CD4-positive, alpha-beta T cell treated with Interleukin-17A for 4 hours (primary cell): ENCODE results near the gene KCNF1.

Experiments used
- DNase-seq: peaks from one replicate; pipeline ENCODE4 v3.0.0-alpha.2; 2020; ENCODE audit warnings: mixed read lengths

The KCNF1 gene

GRCh38 chr2:10911291-10912075, at the start of gene KCNF1:
Gene KCNF1 (plus strand): TSS chr2:10911934. CDS start chr2:10912427, 493 bp downstream.
- DNase-seq = no peak

DNA sequence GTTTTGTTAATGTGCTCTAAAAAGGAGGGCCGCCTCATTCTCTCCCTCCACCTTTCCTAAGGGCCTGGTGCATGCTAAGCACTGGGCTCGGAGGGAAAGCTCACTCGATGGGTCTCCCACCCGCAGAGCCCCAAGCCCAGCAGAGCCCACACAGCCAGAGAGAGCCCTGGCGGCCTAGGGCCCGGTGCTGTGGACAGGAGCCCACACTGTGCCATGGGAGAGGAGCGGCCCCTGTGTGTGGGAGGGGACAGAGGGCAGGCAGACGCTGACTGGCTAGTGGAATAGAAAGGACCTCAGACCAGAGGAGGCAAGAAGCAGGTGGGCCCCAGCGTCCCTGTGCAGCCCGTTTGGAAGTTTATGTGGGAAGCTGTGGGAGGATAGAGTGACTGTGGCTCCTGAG, 49.4 kb upstream of the KCNF1 start:
- no peak for DNase-seq

- DNase-seq = no peak
Observed at GRCh38 chr2:10863047-10863446, 48.7 kb upstream of the KCNF1 start.

DNA sequence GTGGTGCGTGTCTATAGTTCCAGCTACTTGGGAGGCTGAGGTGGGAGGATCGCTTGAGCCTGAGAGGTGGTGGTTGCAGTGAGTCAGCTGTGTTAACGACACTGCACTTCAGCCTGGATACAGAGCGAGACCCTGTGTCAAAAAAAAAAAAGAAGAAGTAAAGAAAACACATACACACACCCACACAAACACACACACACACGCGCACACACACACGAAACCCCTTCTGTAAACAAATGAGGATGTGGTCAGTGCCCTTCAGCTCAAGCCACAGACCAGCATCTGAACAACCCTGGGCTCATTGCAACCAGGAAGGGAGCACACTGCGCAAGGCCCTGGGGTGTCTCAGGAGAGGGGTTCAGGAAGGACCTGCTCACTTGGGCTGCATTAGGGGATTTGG, 47.9 kb upstream of the KCNF1 start:
- DNase-seq = no peak

GRCh38 chr2:10864251-10864650, 47.5 kb upstream of the KCNF1 start:
- no peak for DNase-seq

DNA sequence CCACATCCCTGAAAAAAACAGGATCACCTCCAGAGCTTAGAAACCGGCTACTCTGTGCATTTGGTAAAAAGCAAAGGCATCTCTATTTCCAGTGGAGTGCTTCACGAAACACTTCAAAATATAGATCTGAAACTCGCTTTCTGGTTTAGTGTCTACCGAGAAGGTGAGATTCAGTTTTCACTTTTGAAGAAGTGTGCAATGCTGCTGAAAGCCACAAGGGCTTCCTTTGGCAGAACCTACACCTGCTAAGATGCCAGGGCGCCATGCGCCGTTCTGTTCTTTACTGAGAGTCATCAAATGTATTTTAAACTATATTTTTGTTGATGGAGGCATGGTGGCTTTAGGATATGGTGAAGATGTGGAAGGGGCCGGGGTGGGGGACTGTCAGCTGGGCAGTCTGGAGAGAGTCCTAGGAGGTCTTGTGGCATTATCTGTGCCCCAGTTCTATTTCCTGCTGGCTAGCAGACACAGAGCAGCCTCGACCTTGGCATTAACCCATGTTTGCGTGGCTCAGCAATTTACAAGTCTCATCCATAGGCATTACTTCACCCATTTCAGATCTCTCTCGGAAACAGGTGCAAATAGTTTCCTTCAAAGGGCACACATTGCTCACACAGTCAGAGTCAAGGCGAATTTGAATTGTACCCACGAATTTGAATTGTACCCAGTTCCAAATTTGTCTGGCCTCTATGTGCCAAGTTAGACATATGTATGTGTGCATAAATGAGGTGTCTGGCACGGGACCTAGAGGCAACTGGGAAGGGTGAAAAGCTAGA, 46.7 kb upstream of the KCNF1 start:
- DNase-seq = no peak

DNA sequence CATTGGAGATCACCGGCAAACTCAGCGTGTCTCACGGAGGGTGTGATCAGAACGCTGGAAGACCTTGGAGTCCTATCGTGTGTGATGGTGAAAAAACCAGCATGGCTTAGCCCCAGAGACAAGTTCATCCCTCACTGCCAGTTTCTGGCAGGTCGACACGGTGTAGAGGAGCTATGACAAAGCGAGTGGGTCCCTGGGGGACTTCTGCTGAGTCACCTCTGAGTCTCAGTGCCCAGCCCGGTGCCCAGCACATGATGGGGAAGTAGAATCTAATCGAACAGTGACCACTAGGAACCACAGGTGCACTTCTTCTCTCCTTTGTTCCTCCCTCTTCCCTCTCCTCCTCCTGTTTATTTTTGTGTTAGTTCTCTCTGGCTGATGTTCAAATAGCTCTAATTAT, 45.9 kb upstream of the KCNF1 start:
- no peak for DNase-seq

- no peak for DNase-seq
Observed at GRCh38 chr2:10867692-10868420, 43.9 kb upstream of the KCNF1 start.

- DNase-seq = no peak
Observed at GRCh38 chr2:10868465-10869314, 43.0 kb upstream of the KCNF1 start.

DNA sequence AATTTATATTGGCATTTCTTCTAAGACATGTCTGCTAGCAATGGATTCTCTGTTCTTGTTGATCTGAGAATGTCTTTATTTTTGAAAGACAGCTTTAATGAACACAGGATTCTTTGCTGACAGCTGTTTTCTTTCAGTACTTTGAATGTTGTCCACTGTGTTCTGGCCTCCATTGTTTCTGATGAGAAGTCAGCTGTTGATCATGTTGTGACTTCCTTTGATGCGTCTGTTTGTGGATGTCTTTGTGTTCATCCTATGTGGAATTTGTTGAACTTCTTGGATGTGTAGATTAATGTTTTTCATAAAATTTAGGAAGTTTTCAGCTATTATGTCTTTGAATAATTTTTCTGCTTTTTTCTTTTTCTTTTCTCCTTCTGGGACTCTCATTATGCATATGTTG, 39.8 kb upstream of the KCNF1 start:
- DNase-seq = no peak

DNA sequence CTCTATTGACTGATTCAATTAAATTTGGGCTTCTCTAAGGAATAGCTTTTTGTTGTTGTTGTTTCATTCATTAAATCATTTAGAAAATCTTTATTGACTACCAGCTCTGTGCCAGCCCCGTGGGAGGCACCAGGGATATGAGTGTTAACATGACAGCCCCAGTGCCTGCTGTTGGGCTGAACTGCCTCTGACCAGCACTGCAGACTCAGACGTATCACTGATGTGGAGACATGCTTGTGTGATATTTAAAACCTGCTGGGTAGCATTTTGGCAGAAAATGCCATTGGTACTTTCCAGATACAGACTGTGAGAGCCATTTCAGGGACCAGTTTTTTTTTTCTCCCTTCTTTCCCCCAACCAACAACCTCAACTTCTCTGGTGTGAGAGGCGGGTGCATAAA, 38.6 kb upstream of the KCNF1 start:
- no peak for DNase-seq

DNA sequence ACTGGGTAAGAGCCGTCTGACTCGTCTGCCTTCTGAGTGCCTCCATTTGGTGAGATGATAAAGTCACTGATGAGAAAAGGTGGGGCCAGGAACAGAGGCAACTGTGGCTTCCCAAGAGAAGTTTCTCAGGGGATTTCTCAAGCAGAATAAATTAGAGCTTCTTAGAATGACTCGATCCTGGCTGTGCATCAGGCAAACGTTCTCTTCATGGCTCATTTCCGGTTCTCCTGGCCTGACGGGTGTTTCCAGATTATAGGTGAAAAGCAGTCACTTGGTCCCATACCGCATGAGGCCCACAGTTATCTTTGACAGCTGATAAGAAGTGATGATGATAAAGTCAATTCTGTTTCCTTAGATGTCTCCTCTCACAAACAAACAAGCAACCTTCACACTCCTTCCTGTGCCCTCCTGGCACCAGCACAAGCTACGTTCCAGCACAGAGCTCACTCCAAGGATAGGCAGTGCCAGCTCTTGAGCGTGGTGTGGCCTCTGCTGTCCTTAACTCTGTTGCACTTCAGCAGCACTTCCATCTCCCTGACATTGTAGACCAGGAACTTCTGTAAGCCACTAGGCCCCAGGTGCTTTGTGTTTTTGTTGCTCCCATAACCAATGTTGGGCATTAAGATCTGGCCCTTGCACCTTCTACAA, 37.8 kb upstream of the KCNF1 start:
- DNase-seq = no peak

DNA sequence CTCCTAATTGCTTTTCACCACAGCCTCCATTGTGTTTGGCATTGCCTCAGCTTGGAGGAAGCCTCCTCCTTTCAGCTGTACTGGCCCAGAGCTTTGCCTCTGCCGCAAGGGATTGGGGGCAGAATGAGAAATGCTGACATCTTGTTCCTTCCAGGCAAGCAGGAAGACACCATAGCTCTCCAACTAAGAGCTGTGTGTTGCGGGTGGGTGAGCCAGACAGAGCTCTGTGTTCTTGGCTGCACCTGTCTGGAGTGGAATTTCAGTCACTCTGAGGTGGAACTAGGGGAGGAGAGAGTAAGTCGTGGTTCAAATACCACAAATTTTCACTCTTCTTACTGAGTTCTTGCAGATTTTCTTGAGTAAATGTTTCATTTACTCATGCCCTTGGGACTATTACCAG, 36.6 kb upstream of the KCNF1 start:
- no peak for DNase-seq

DNA sequence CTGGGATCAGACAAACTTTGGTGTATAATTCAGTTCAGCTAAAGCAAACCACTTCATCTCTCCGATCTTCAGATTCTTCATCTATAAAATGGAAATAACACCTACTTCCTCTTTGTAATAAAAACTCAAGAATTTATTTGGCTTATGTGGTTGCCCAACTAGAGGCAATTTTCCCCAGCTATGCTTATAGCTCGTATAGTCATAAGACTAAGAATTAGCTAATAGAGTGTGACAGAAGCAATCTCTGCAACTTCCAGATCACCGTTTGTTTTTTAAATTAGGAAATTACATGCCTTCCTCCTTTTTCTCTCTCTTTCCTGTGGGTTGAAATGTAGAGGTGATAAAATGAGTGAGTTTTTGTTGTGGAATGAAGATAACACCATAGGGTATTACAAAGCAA, 35.3 kb upstream of the KCNF1 start:
- no peak for DNase-seq

DNA sequence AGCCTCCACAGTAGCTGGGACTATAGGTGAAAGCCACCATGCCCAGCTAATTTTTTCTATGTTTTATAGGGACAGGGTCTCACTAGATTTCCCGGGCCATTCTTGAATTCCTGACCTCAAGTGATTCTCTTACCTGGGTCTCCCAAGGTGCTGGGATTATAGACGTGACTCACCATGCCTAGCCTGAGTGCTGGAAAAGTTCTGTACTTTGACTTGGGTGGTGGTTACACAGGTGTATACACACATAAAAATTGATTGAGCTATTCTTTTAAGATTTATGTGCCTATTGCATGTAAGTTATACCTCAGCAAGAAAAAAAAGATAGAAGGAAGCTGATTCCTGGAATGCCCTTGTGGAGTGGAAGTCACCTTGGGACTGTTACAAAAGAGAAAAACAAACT, 34.8 kb upstream of the KCNF1 start:
- DNase-seq = no peak

DNA sequence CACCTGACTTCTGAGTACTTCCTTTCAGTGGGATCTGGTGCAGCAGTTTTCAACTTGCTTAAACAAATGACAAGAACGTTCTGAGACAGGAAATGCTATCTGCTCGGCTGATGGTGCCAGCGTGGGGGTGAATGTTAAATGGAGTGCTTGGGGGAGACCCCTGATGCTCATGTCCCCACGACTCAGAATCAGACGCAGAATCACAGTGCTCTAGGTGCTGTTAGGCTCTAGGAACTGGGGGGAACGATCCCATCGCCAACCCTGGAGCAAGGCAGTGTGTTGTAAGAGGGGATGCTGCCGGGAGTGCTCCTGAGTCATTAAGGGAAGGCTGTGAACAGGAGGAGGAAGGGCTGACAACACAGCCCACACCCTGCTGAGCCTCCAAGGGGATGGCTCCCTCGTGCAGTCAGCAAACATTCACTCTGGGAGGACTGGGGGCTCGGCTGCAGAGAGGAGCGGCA, 34.1 kb upstream of the KCNF1 start:
- no peak for DNase-seq

GRCh38 chr2:10878268-10878915, 33.3 kb upstream of the KCNF1 start:
- DNase-seq = no peak

DNA sequence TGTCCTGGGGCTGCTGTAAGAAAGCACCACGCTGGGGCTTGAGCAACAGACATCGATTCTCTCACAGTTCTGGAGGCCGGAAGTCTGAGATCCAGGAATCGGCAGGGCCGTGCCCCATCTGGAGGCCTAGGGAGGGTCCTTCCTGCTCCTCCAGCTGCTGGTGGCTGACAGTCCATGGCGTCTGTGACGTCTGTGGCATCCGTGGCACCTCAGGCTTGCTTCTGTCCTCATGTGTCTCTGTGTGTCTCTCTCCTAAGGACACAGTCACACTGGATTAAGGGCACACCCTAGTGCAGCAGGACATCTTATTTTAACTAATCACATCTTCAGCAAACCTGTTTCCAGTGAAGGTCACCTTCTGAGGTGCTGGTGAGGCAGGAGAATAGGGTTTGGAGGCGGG, 32.6 kb upstream of the KCNF1 start:
- DNase-seq = no peak

GRCh38 chr2:10879624-10880585, 31.8 kb upstream of the KCNF1 start:
- no peak for DNase-seq

DNA sequence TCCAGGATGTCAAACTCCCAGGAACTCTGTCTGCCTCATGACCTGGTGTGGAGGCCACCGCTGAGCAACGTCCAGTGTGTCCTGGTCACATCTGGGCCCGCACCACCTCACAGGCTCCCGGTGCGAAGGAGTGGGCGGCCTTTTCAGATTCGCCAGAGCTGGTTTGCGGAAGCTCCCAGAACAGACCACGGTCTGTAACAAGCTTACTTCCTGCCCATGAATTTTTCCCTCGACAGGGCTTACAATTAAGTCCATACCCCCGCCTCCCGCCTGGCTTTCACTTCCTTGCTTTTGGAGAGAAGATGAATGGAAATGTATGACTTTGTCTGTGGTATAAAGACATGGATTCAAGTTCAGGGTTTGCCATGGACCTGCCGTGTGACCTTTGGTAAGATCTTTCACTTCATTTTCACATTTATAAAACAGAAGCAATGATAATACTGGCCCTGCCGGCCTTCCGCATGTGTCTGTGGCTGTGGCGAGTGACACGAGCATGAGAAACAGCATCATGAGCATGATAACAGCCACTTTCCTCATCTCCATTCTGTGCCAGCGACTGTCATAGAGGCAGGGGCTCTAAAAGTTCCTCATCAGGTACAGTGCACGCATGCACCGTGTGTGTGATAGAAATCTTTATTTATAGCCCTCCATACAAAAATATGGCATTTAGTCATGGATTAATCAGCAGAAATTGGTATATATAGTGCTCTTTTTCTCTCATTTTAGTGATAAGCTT, 31.0 kb upstream of the KCNF1 start:
- DNase-seq = no peak
